ENCODE results near the gene ARHGEF33. TPM values are rescaled to one million over a fixed set of nuclear protein-coding genes. Genes with fewer than 3 reads are reported as not detected.
A peak's percentile ranks its signal among the peaks of the same experiment; 100 is the strongest.

Gene ARHGEF33
- total RNA-seq (2014; rRNA removed; shearing (Covaris generic)) (0.13 and 0.54 TPM in 2 replicates), polyA plus RNA-seq (2016; fragmentation: Nextera tagmentation; extraction: Ambion mirVana) (0.52 and 0.75 TPM in 2 replicates)

GRCh38 chr2:38889575-38889974 is at the start of gene ARHGEF33:
ARHGEF33 (plus strand) TSS chr2:38889875; CDS start chr2:38919448, 29,573 bp downstream.
- in situ Hi-C loops (cut with MboI): no loop called here
- 65 to 79% methylated on average over 3 of the region's 3 CpGs for WGBS, 2 experiments (ENCODE audit: low coverage in 1 of 2, low lambda C conversion rate in 2 of 2, missing lambda C conversion rate in 2 of 2)

GRCh38 chr2:38850045-38850444 is 39.6 kb upstream of the ARHGEF33 start:
- Histone ChIP-seq H3K27ac (no peak overlapping the region), H3K4me1 (ENCODE audit: insufficient read depth) (no peaks in the 10 kb centered on the region), H3K4me3 (no peak overlapping the region), H3K27me3 (replicated peaks; ENCODE audit: insufficient read depth) (no peaks in the 10 kb centered on the region), H2AFZ (no peak overlapping the region), H4K20me1 (ENCODE audit: insufficient read depth) (no peaks in the 10 kb centered on the region), H3K9me3 (ENCODE audit: low read depth) (no peaks in the 10 kb centered on the region), H3K79me2 (ENCODE audit: insufficient read depth) (no peaks in the 10 kb centered on the region), H3K9ac (no peak overlapping the region), H3K4me2 (ENCODE audit: unreplicated experiment) (no peak overlapping the region), H3K36me3 (ENCODE audit: low read depth) (peaks cover 10% of the 10 kb centered on the region; the same call in 1 of the 2 replicates), H3F3A (ENCODE audit: insufficient read depth) (no peaks in the 10 kb centered on the region), H3K9me2 (ENCODE audit: insufficient read depth) (no peaks in the 10 kb centered on the region)
- no peak for DNase-seq
- WGBS, 2 experiments (ENCODE audit: low coverage in 1 of 2, low lambda C conversion rate in 2 of 2, missing lambda C conversion rate in 2 of 2): 93 to 98% methylated on average over 3 of the region's 3 CpGs
- in situ Hi-C loops (cut with MboI): no loop called here
- TF ChIP-seq EZH2phosphoT487 (IDR thresholded peaks at IDR 0.05; ENCODE audit: insufficient read depth, low read depth) (no peak), EZH2 (IDR thresholded peaks at IDR 0.05; ENCODE audit: insufficient read depth, poor library complexity, severe bottlenecking) (no peak)

More at GRCh38 chr2:38889575-38889974, at the start of gene ARHGEF33:
- Histone ChIP-seq H4K20me1 (ENCODE audit: insufficient read depth) (no peaks in the 10 kb centered on the region), H3K9ac (no peak within 1 kb of the TSS), H3F3A (ENCODE audit: insufficient read depth) (no peaks in the 10 kb centered on the region), H3K36me3 (ENCODE audit: low read depth) (no peaks in the 10 kb centered on the region), H3K4me2 (ENCODE audit: unreplicated experiment) (no peak within 1 kb of the TSS), H3K9me3 (ENCODE audit: low read depth) (no peaks in the 10 kb centered on the region), H3K27me3 (replicated peaks; ENCODE audit: insufficient read depth) (no peaks in the 10 kb centered on the region), H3K79me2 (ENCODE audit: insufficient read depth) (no peaks in the 10 kb centered on the region), H2AFZ (no peak within 1 kb of the TSS), H3K4me1 (ENCODE audit: insufficient read depth) (no peaks in the 10 kb centered on the region), H3K4me3 (no peak within 1 kb of the TSS), H3K27ac (no peak within 1 kb of the TSS), H3K9me2 (ENCODE audit: insufficient read depth) (no peaks in the 10 kb centered on the region)
- no peak for DNase-seq
- TF ChIP-seq EZH2phosphoT487 (IDR thresholded peaks at IDR 0.05; ENCODE audit: insufficient read depth, low read depth) (no peak), EZH2 (IDR thresholded peaks at IDR 0.05; ENCODE audit: insufficient read depth, poor library complexity, severe bottlenecking) (no peak)

GRCh38 chr2:38856165-38856564 is 33.5 kb upstream of the ARHGEF33 start:
- DNase-seq: peak; percentile 37
- Histone ChIP-seq H3K79me2 (ENCODE audit: insufficient read depth) (no peaks in the 10 kb centered on the region), H3K27ac (no peak overlapping the region), H4K20me1 (ENCODE audit: insufficient read depth) (no peaks in the 10 kb centered on the region), H3K4me2 (ENCODE audit: unreplicated experiment) (no peak overlapping the region), H3K4me3 (no peak overlapping the region), H3K9me2 (ENCODE audit: insufficient read depth) (no peaks in the 10 kb centered on the region), H2AFZ (no peak overlapping the region), H3K4me1 (ENCODE audit: insufficient read depth) (no peaks in the 10 kb centered on the region), H3F3A (ENCODE audit: insufficient read depth) (no peaks in the 10 kb centered on the region), H3K9me3 (ENCODE audit: low read depth) (no peaks in the 10 kb centered on the region), H3K9ac (no peak overlapping the region), H3K27me3 (replicated peaks; ENCODE audit: insufficient read depth) (no peaks in the 10 kb centered on the region), H3K36me3 (ENCODE audit: low read depth) (peaks cover 23% of the 10 kb centered on the region; the same call in 1 of the 2 replicates)
- in situ Hi-C loops (cut with MboI): no loop called here
- 100% methylated on average over 1 of the region's 1 CpG for WGBS, 2 experiments (ENCODE audit: low coverage in 1 of 2, low lambda C conversion rate in 2 of 2, missing lambda C conversion rate in 2 of 2)
- no peak for TF ChIP-seq EZH2 (IDR thresholded peaks at IDR 0.05; ENCODE audit: insufficient read depth, poor library complexity, severe bottlenecking)
- TF ChIP-seq EZH2phosphoT487 (IDR thresholded peaks at IDR 0.05; ENCODE audit: insufficient read depth, low read depth): no peak

GRCh38 chr2:38862476-38862875 is 27.2 kb upstream of the ARHGEF33 start:
- no peak overlapping the region for H3K4me2 ChIP-seq (ENCODE audit: unreplicated experiment)
- H3K9ac ChIP-seq: no peak overlapping the region
- no peak for TF ChIP-seq EZH2phosphoT487 (IDR thresholded peaks at IDR 0.05; ENCODE audit: insufficient read depth, low read depth)
- no peak for TF ChIP-seq EZH2 (IDR thresholded peaks at IDR 0.05; ENCODE audit: insufficient read depth, poor library complexity, severe bottlenecking)
- no peak overlapping the region for H3K4me3 ChIP-seq
- no peaks in the 10 kb centered on the region for H4K20me1 ChIP-seq (ENCODE audit: insufficient read depth)
- no peaks in the 10 kb centered on the region for H3K4me1 ChIP-seq (ENCODE audit: insufficient read depth)
- H3F3A ChIP-seq (ENCODE audit: insufficient read depth): no peaks in the 10 kb centered on the region
- no peaks in the 10 kb centered on the region for H3K9me3 ChIP-seq (ENCODE audit: low read depth)
- DNase-seq: no peak
- H2AFZ ChIP-seq: no peak overlapping the region
- no peaks in the 10 kb centered on the region for H3K27me3 ChIP-seq (replicated peaks; ENCODE audit: insufficient read depth)
- in situ Hi-C loops (cut with MboI): no loop called here
- no peaks in the 10 kb centered on the region for H3K79me2 ChIP-seq (ENCODE audit: insufficient read depth)
- H3K9me2 ChIP-seq (ENCODE audit: insufficient read depth): no peaks in the 10 kb centered on the region
- peaks cover 37% of the 10 kb centered on the region; the same call in 1 of the 2 replicates for H3K36me3 ChIP-seq (ENCODE audit: low read depth)
- no peak overlapping the region for H3K27ac ChIP-seq

All from GM23248 (cell line).